ENCODE results near the gene E2F8. TPM values are rescaled to one million over a fixed set of nuclear protein-coding genes. Genes with fewer than 3 reads are reported as not detected.

E2F8 gene
- total and polyA plus RNA-seq, 9 of the 15 experiments (the other 6 are each of a cell fraction or from before 2014, with no cell fraction given), result 6.9 to 23.6 (median 12.1) TPM

DNA sequence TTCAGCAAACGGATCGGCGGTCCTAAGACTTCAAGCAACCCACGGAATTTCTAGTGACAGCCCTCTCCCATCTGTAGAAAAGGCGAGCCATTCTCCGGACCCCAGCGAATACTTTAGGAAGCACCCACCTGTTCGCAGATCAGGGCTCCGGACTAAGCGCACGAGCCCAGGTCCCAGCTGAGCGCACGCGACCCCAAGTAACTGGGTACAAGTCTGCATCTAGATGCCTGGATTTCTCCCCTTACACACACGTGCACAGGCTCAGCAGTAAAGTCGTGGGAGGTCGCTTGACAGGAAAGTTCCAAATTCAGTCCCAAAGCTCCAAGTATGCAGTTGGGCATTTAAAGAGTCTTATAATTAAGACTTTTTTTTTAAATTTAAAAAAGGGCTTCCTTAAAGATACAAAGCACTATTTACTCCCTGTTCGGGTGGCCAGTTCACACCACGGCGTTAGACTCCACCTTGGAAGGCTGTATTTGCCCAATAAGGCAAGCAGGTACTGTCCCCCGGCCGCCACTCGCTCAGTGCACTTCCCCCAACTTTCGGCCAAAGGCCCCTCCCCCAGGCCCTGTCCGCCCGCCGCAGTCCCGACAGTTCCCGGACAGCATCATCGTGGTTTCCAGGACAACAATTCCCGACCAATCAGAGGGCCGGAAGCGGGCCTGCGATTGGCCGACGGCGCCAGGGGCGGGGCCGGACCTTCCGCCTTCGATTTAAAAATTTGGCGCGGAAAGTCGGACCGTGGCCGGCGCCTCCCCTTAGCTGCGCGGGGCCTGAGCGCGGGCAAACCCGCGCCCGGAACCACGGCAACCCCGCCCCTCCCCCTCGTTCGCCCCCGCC is at the start of gene E2F8 (continued):
- TF ChIP-seq ZNF232 (CRISPR knock-in tag; IDR thresholded peaks at IDR 0.05) (no peak), TCF7L2 (IDR thresholded peaks at IDR 0.05; ENCODE audit: low read depth, low read length) (no peak), CBX2 (IDR thresholded peaks at IDR 0.05; ENCODE audit: insufficient read depth, low read length, poor library complexity, severe bottlenecking) (no peak), PPARD (CRISPR knock-in tag; IDR thresholded peaks at IDR 0.05) (no peak), MYC (IDR thresholded peaks at IDR 0.05; ENCODE audit: low read depth, low read length) (peak; percentile 82; the same call in 1 of the 2 replicates), MYC (CRISPR knock-in tag; IDR thresholded peaks at IDR 0.05; ENCODE audit: borderline replicate concordance, low read depth) (peak; percentile 46; the same call in 1 of the 2 replicates)
- TF ChIP-seq, protein P1, sequence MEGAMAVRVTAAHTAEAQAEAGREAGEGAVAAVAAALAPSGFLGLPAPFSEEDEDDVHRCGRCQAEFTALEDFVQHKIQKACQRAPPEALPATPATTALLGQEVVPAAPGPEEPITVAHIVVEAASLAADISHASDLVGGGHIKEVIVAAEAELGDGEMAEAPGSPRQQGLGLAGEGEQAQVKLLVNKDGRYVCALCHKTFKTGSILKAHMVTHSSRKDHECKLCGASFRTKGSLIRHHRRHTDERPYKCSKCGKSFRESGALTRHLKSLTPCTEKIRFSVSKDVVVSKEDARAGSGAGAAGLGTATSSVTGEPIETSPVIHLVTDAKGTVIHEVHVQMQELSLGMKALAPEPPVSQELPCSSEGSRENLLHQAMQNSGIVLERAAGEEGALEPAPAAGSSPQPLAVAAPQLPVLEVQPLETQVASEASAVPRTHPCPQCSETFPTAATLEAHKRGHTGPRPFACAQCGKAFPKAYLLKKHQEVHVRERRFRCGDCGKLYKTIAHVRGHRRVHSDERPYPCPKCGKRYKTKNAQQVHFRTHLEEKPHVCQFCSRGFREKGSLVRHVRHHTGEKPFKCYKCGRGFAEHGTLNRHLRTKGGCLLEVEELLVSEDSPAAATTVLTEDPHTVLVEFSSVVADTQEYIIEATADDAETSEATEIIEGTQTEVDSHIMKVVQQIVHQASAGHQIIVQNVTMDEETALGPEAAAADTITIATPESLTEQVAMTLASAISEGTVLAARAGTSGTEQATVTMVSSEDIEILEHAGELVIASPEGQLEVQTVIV (CRISPR knock-in tag; IDR thresholded peaks at IDR 0.05; ENCODE audit: borderline replicate concordance), result no peak
- TF ChIP-seq, protein P2, sequence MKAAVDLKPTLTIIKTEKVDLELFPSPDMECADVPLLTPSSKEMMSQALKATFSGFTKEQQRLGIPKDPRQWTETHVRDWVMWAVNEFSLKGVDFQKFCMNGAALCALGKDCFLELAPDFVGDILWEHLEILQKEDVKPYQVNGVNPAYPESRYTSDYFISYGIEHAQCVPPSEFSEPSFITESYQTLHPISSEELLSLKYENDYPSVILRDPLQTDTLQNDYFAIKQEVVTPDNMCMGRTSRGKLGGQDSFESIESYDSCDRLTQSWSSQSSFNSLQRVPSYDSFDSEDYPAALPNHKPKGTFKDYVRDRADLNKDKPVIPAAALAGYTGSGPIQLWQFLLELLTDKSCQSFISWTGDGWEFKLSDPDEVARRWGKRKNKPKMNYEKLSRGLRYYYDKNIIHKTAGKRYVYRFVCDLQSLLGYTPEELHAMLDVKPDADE (conservative IDR thresholded peaks at IDR 0.05; ENCODE audit: control insufficient read depth, low read depth, low read length), result no peak; the same call in 1 of the 2 replicates

Data from K562 (cell line).